ENCODE measurements around the gene PALLD. TPM values are rescaled to one million over a fixed set of nuclear protein-coding genes. Genes with fewer than 3 reads are reported as not detected.

The PALLD gene
- total and polyA plus RNA-seq, 2 of the 8 experiments (the other 6 are each of a cell fraction or from before 2014, with no cell fraction given) = 10.5 to 25.0 TPM

DNA sequence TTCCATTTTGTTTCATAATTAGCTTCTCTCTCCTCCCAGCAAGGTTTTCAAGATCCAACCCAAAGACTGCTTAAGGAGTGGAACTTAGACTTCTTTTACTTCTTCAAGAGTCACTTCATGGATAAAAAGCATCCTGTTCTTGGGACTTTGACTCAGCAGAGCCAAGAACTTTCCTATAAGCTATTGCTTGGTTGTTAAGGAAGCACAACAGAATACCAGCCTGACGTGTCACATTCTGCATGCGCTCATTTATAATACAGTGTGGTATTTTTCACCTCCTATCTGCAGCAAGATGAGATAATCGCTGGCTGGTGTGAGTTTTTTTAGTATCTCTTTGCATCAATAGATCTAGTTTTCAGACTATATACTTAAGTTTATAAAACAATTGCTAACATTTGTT lies 152.1 kb downstream of the PALLD start:
- no peak overlapping the region for H4K91ac ChIP-seq (replicated peaks; ENCODE audit: insufficient read length, low read length)
- no peak overlapping the region for H2BK120ac ChIP-seq (replicated peaks; ENCODE audit: low read depth, low read length)
- ChIA-PET CTCF (ENCODE audit: partially characterized antibody) (interaction anchor here (0.6 to 1.2 kb wide), 2 partner anchors 14 to 110 kb away, joined by 3 read pairs; no protein-coding TSS in a partner anchor), POLR2A (ENCODE audit: partially characterized antibody) (no interaction called here)
- H3K9me3 ChIP-seq (ENCODE audit: insufficient read depth in 2 of 2, low read depth in 1 of 2, low read length in 1 of 2) = no peaks in the 10 kb centered on the region
- no peak overlapping the region for H3K14ac ChIP-seq (ENCODE audit: insufficient read length)
- H2AFZ ChIP-seq (ENCODE audit: low read length) = no peak overlapping the region
- H3K4me1 ChIP-seq (replicated peaks in 1 of 4; ENCODE audit: control insufficient read depth in 3 of 4, insufficient read depth in 4 of 4, low read length in 3 of 4) = peaks cover 0 to 3% (median 2%) of the 10 kb centered on the region in 4 experiments; a peak in 2 of 7 replicates
- no peaks in the 10 kb centered on the region for H3K79me1 ChIP-seq (ENCODE audit: low read depth, low read length)
- H3K79me2 ChIP-seq (ENCODE audit: control insufficient read depth in 1 of 2, insufficient read depth in 2 of 2, low read length in 2 of 2) = no peaks in the 10 kb centered on the region
- no peaks in the 10 kb centered on the region for H3K36me3 ChIP-seq (ENCODE audit: control insufficient read depth in 2 of 4, insufficient read depth in 4 of 4, low read length in 3 of 4)
- no peak overlapping the region for H2BK5ac ChIP-seq (ENCODE audit: low read depth, low read length)
- WGBS, 2 experiments (ENCODE audit: extremely low coverage in 1 of 2, insufficient coverage in 1 of 2, insufficient read length in 1 of 2, insufficient replicate concordance in 2 of 2, low coverage in 1 of 2, low lambda C conversion rate in 2 of 2, missing lambda C conversion rate in 1 of 2) = 67% methylated on average over 3 of the region's 3 CpGs; no CpG with 5 or more reads in 1 of the 2 experiments
- H3K23me2 ChIP-seq (ENCODE audit: low read depth, low read length) = no peaks in the 10 kb centered on the region
- no peak for FAIRE-seq
- no peak overlapping the region for H3K4me3 ChIP-seq (ENCODE audit: extremely low read depth in 1 of 4, insufficient read depth in 2 of 4, low read depth in 3 of 4, low read length in 4 of 4)
- H2BK12ac ChIP-seq (ENCODE audit: low read depth, low read length) = no peak overlapping the region
- H3K23ac ChIP-seq (ENCODE audit: insufficient read length) = no peak overlapping the region
- DNase-seq (ENCODE audit: low read depth in 1 of 2, low spot score in 2 of 2) = no peak
- H2AK5ac ChIP-seq (ENCODE audit: low read depth, low read length) = no peak overlapping the region
- no peak overlapping the region for H3K18ac ChIP-seq (ENCODE audit: extremely low read depth, low read length)
- no peak overlapping the region for H3K56ac ChIP-seq (replicated peaks; ENCODE audit: insufficient read length, low read depth, low read length)
- H2BK20ac ChIP-seq (ENCODE audit: low read length) = no peak overlapping the region
- H3K27ac ChIP-seq (ENCODE audit: low read depth, low read length) = no peak overlapping the region
- H3K4me2 ChIP-seq (ENCODE audit: insufficient read depth in 1 of 2, low read depth in 2 of 2, low read length in 2 of 2) = no peak overlapping the region
- no peak overlapping the region for H2BK15ac ChIP-seq (ENCODE audit: low read length)
- no peak overlapping the region for H4K8ac ChIP-seq (ENCODE audit: extremely low read depth, insufficient read depth, low read length)
- H3K27me3 ChIP-seq (replicated peaks in 1 of 4; ENCODE audit: control insufficient read depth in 3 of 4, extremely low read depth in 1 of 4, insufficient read depth in 3 of 4, low read length in 3 of 4) = no peaks in the 10 kb centered on the region
- no peak overlapping the region for H4K5ac ChIP-seq (ENCODE audit: insufficient read length, low read depth, low read length)
- no peak overlapping the region for H3K4ac ChIP-seq (replicated peaks; ENCODE audit: insufficient read length, low read depth, low read length)
- no peaks in the 10 kb centered on the region for H4K20me1 ChIP-seq (replicated peaks in 1 of 2; ENCODE audit: control insufficient read depth in 1 of 2, insufficient read depth in 2 of 2, low read length in 2 of 2)
- no peak overlapping the region for H3K9ac ChIP-seq (replicated peaks in 1 of 4; ENCODE audit: extremely low read depth in 1 of 4, low read depth in 3 of 4, low read length in 3 of 4)
- TF ChIP-seq SP4 (IDR thresholded peaks at IDR 0.05; ENCODE audit: low read length) (no peak), CEBPB (IDR thresholded peaks at IDR 0.05; ENCODE audit: low read depth, low read length) (no peak), RFX5 (IDR thresholded peaks at IDR 0.05; ENCODE audit: borderline replicate concordance, low read depth, low read length) (no peak), RBBP5 (IDR thresholded peaks at IDR 0.05; ENCODE audit: borderline replicate concordance, low read depth, low read length) (no peak), CBX5 (IDR thresholded peaks at IDR 0.05; ENCODE audit: low read depth, low read length) (no peak), PHF8 (conservative IDR thresholded peaks at IDR 0.05; ENCODE audit: low read depth, low read length) (no peak), CREB1 (IDR thresholded peaks at IDR 0.05) (no peak), TEAD4 (IDR thresholded peaks at IDR 0.05; ENCODE audit: low read depth, low read length) (no peak), HDAC2 (IDR thresholded peaks at IDR 0.05; ENCODE audit: borderline replicate concordance in 1 of 2, low read depth in 2 of 2, low read length in 2 of 2) (no peak), EP300 (IDR thresholded peaks at IDR 0.05; ENCODE audit: borderline replicate concordance in 1 of 2, low read depth in 2 of 2, low read length in 2 of 2) (no peak), CBX8 (IDR thresholded peaks at IDR 0.05; ENCODE audit: borderline replicate concordance, low read depth, low read length) (no peak)
- TF ChIP-seq, protein P1, sequence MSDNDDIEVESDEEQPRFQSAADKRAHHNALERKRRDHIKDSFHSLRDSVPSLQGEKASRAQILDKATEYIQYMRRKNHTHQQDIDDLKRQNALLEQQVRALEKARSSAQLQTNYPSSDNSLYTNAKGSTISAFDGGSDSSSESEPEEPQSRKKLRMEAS (IDR thresholded peaks at IDR 0.05) = no peak

Data from H1 (cell line).